ENCODE data around the gene CPED1. TPM values are rescaled to one million over a fixed set of nuclear protein-coding genes. Genes with fewer than 3 reads are reported as not detected.
"Not testable (repeated sequence)": the region's sequence is repeated elsewhere in the genome, so short reads cannot be mapped to it uniquely, and the experiment has no call there.

The CPED1 gene
- polyA plus RNA-seq, 1 experiment: 52.0 TPM

- no peak for DNase-seq (ENCODE audit: low read depth, low spot score)
- POLR2A ChIA-PET: no interaction called here
- Histone ChIP-seq H3K27ac (ENCODE audit: low read depth, low read length) (no peak overlapping the region), H3K27me3 (ENCODE audit: control insufficient read depth, insufficient read depth, low read length) (no peaks in the 10 kb centered on the region), H3K9me3 (ENCODE audit: control insufficient read depth, insufficient read depth, low read length) (no peaks in the 10 kb centered on the region), H3K4me3 (ENCODE audit: low read depth, low read length) (no peak overlapping the region)
- CTCF ChIA-PET: interaction anchor here (0.6 to 1.3 kb wide), 2 partner anchors 20 to 193 kb away, joined by 3 read pairs; no protein-coding TSS in a partner anchor
- no peak for TF ChIP-seq CTCF (IDR thresholded peaks at IDR 0.05; ENCODE audit: low read depth, low read length)
Measured at GRCh38 chr7:121180436-121181063, 192.0 kb downstream of the CPED1 start.

- Histone ChIP-seq H3K9me3 (ENCODE audit: control insufficient read depth, insufficient read depth, low read length) (no peaks in the 10 kb centered on the region), H3K4me3 (ENCODE audit: low read depth, low read length) (no peak overlapping the region), H3K27ac (ENCODE audit: low read depth, low read length) (no peak overlapping the region), H3K27me3 (ENCODE audit: control insufficient read depth, insufficient read depth, low read length) (no peaks in the 10 kb centered on the region)
- DNase-seq (ENCODE audit: low read depth, low spot score): no peak
- CTCF ChIA-PET: interaction anchor here (1.3 kb wide), 1 partner anchor 20 kb away, joined by 3 read pairs; no protein-coding TSS in a partner anchor
- POLR2A ChIA-PET: no interaction called here
- no peak for TF ChIP-seq CTCF (IDR thresholded peaks at IDR 0.05; ENCODE audit: low read depth, low read length)
Measured at GRCh38 chr7:121181357-121181756, 192.8 kb downstream of the CPED1 start.

- ChIA-PET CTCF (interaction anchor here (0.7 to 1.5 kb wide), 2 partner anchors 9 to 184 kb away, joined by 4 read pairs; no protein-coding TSS in a partner anchor), POLR2A (interaction anchor here (1.2 kb wide), 1 partner anchor 10 kb away, joined by 3 read pairs; no protein-coding TSS in a partner anchor)
- DNase-seq (ENCODE audit: low read depth, low spot score): no peak
- H3K27ac ChIP-seq (ENCODE audit: low read depth, low read length): no peak overlapping the region
- H3K4me3 ChIP-seq (ENCODE audit: low read depth, low read length): no peak overlapping the region
- no peak for TF ChIP-seq CTCF (IDR thresholded peaks at IDR 0.05; ENCODE audit: low read depth, low read length)
- H3K9me3 ChIP-seq (ENCODE audit: control insufficient read depth, insufficient read depth, low read length): no peaks in the 10 kb centered on the region
- H3K27me3 ChIP-seq (ENCODE audit: control insufficient read depth, insufficient read depth, low read length): no peaks in the 10 kb centered on the region
Measured at GRCh38 chr7:121182281-121182680, 193.8 kb downstream of the CPED1 start.

GRCh38 chr7:121182902-121183301 is 194.4 kb downstream of the CPED1 start:
- no peak for DNase-seq (ENCODE audit: low read depth, low spot score)
- no peaks in the 10 kb centered on the region for H3K27me3 ChIP-seq (ENCODE audit: control insufficient read depth, insufficient read depth, low read length)
- H3K27ac ChIP-seq (ENCODE audit: low read depth, low read length): no peak overlapping the region
- ChIA-PET CTCF (interaction anchor here (0.7 to 1.5 kb wide), 2 partner anchors 9 to 184 kb away, joined by 4 read pairs; no protein-coding TSS in a partner anchor), POLR2A (interaction anchor here (1.2 kb wide), 1 partner anchor 11 kb away, joined by 3 read pairs; no protein-coding TSS in a partner anchor)
- no peaks in the 10 kb centered on the region for H3K9me3 ChIP-seq (ENCODE audit: control insufficient read depth, insufficient read depth, low read length)
- no peak for TF ChIP-seq CTCF (IDR thresholded peaks at IDR 0.05; ENCODE audit: low read depth, low read length)
- no peak overlapping the region for H3K4me3 ChIP-seq (ENCODE audit: low read depth, low read length)

GRCh38 chr7:121183883-121184282 is 195.4 kb downstream of the CPED1 start:
- CTCF ChIA-PET; H3K4me3 ChIP-seq (ENCODE audit: low read depth, low read length); H3K27me3 ChIP-seq (ENCODE audit: control insufficient read depth, insufficient read depth, low read length); DNase-seq (ENCODE audit: low read depth, low spot score); H3K9me3 ChIP-seq (ENCODE audit: control insufficient read depth, insufficient read depth, low read length); POLR2A ChIA-PET; H3K27ac ChIP-seq (ENCODE audit: low read depth, low read length): not testable (repeated sequence)

Data from AG04450 (cell line).